Activated T-helper 9 cell treated with anti-CD3 and anti-CD28 coated beads, Interleukin-2, amount 50 U/mL, for 16 hours (primary cell): ENCODE results near the gene ADCY5.
A peak's percentile ranks its signal among the peaks of the same experiment; 100 is the strongest.

Experiments used
- DNase-seq: peaks from one replicate; pipeline ENCODE4 v3.0.0-alpha.2; 2020; ENCODE audit warnings: low read depth

Gene ADCY5

GRCh38 chr3:123458255-123458654, 9.4 kb upstream of the ADCY5 start:
- no peak for DNase-seq

GRCh38 chr3:123457841-123458240, 9.0 kb upstream of the ADCY5 start:
- DNase-seq: no peak

- DNase-seq: no peak
Measured at GRCh38 chr3:123453675-123454074, 4.8 kb upstream of the ADCY5 start.

GRCh38 chr3:123451186-123451585, 2.3 kb upstream of the ADCY5 start:
- DNase-seq: no peak

GRCh38 chr3:123449997-123450604, 1.2 kb upstream of the ADCY5 start:
- DNase-seq: no peak

- DNase-seq: no peak
Measured at GRCh38 chr3:123449102-123449996, 459 bp upstream of the ADCY5 start.

GRCh38 chr3:123447749-123448517, 957 bp downstream of the ADCY5 start:
- DNase-seq: peak; percentile 10

- DNase-seq: no peak
Measured at GRCh38 chr3:123447416-123447748, 1.5 kb downstream of the ADCY5 start.

GRCh38 chr3:123446610-123447109, 2.2 kb downstream of the ADCY5 start:
- no peak for DNase-seq

- no peak for DNase-seq
Measured at GRCh38 chr3:123446210-123446609, 2.7 kb downstream of the ADCY5 start.

GRCh38 chr3:123445702-123446101, 3.2 kb downstream of the ADCY5 start:
- no peak for DNase-seq

- DNase-seq: no peak
Measured at GRCh38 chr3:123444744-123445143, 4.1 kb downstream of the ADCY5 start.

GRCh38 chr3:123444023-123444422, 4.9 kb downstream of the ADCY5 start:
- DNase-seq: no peak

GRCh38 chr3:123442908-123443307, 6.0 kb downstream of the ADCY5 start:
- DNase-seq: no peak

GRCh38 chr3:123442125-123442524, 6.8 kb downstream of the ADCY5 start:
- DNase-seq: no peak

- no peak for DNase-seq
Measured at GRCh38 chr3:123439806-123440580, 8.9 kb downstream of the ADCY5 start.

GRCh38 chr3:123432832-123433523, 15.9 kb downstream of the ADCY5 start:
- no peak for DNase-seq

GRCh38 chr3:123431658-123432324, 17.1 kb downstream of the ADCY5 start:
- no peak for DNase-seq

- DNase-seq: no peak
Measured at GRCh38 chr3:123431007-123431657, 17.8 kb downstream of the ADCY5 start.

GRCh38 chr3:123430266-123430665, 18.6 kb downstream of the ADCY5 start:
- DNase-seq: no peak
